A549 treated with AZD9567 at 1 μM for 4 hours (cell line): ENCODE results near the gene TNRC6B. TPM values are rescaled to one million over a fixed set of nuclear protein-coding genes. Genes with fewer than 3 reads are reported as not detected.

Source experiments
- total RNA-seq: library from RNA; stranded (reverse); fragments of 200-300 nt; extraction: Qiagen RNA extraction; gene quantifications from 5 replicates; pipeline ENCODE4 v1.2.3, GENCODE V29; 2022; ENCODE audit not compliant: insufficient read depth

Gene TNRC6B, protein sequence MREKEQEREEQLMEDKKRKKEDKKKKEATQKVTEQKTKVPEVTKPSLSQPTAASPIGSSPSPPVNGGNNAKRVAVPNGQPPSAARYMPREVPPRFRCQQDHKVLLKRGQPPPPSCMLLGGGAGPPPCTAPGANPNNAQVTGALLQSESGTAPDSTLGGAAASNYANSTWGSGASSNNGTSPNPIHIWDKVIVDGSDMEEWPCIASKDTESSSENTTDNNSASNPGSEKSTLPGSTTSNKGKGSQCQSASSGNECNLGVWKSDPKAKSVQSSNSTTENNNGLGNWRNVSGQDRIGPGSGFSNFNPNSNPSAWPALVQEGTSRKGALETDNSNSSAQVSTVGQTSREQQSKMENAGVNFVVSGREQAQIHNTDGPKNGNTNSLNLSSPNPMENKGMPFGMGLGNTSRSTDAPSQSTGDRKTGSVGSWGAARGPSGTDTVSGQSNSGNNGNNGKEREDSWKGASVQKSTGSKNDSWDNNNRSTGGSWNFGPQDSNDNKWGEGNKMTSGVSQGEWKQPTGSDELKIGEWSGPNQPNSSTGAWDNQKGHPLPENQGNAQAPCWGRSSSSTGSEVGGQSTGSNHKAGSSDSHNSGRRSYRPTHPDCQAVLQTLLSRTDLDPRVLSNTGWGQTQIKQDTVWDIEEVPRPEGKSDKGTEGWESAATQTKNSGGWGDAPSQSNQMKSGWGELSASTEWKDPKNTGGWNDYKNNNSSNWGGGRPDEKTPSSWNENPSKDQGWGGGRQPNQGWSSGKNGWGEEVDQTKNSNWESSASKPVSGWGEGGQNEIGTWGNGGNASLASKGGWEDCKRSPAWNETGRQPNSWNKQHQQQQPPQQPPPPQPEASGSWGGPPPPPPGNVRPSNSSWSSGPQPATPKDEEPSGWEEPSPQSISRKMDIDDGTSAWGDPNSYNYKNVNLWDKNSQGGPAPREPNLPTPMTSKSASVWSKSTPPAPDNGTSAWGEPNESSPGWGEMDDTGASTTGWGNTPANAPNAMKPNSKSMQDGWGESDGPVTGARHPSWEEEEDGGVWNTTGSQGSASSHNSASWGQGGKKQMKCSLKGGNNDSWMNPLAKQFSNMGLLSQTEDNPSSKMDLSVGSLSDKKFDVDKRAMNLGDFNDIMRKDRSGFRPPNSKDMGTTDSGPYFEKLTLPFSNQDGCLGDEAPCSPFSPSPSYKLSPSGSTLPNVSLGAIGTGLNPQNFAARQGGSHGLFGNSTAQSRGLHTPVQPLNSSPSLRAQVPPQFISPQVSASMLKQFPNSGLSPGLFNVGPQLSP (N-terminal part only)
- total RNA-seq, result 3.8 to 5.5 TPM (median 4.8 TPM) in 5 replicates

DNA sequence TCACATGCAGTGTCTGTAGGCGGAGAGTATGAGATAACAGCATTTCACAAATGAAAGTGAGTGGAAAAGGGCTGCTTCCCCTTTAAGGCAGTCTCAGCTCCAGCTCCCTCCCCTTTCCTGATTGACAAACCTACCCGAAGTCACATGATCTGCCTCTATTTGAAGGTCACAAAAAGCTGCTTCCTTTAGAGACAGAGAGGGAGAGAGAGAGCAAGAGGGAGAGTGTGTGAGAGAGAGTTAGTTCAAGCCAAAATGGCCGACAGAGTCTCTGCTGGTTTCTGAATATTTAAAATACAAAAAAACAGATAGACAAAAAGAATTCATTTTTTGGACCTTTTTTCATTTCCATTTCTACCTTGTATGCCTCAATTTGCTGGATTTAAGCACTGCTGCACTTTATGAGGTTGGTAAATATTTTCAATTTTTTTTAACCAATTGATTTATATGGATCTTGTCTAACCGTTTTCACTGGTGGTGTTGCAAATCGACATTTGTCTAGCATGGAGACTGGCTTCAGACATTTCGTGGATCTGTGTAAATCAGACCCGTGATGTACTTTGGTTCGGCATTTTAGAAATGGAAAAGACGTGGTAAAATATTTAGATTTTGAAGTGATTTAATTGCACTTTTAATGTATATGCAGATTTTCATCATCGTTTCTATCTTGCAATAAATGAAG is at the start of gene TNRC6B:
TNRC6B (plus strand) TSS at position 188 of the 679 bp plus-strand sequence; CDS start at position 399, 211 bp downstream.

DNA sequence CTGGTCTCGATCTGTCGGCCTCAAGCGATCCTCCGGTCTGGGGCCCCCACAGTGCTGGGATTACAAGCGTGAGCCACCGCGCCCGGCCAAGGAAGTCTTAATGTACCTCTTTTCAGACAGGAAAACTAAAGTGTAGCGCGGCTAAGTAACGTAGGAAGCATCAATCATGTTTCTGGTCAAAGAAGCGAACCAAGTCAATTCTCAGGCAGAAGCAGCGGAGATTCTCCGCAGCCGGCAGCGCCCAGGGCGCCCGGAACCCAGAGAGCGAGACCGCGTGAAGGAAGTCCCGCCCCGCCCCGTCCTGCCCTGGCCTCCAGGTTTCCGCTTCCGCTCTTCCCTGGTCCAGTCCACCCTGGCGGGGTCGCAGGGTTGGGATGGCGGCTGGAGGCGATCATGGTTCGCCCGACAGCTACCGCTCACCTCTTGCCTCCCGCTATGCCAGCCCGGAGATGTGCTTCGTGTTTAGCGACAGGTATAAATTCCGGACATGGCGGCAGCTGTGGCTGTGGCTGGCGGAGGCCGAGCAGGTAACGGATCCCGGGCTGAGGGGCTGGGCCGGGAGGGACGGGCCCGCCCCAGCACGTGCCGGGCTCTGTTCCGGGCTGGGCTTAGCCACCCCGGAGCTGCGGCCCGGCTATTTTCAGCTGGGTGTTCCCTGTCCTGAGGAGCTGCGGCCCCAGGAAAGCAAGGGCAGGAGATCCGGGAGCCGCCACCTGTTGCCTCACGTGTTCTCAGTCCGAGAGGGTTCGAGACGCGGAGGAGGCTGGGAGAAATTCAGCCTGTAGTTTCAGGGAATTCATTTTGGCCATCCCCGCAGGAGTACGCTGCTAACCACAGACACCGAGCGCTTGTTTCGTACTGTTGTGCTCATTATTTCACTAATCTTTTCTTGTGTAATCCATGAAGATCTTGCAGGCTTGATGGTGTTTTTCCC is 168.7 kb downstream of the TNRC6B start, which contains the start of gene ADSL:
ADSL (plus strand) TSS at position 316 of the 934 bp plus-strand sequence; CDS start at position 375, 59 bp downstream.

Other genes starting within 250 kb of the TNRC6B start
- gene TMA7B, start 217.5 kb upstream of the TNRC6B start, total RNA-seq, result not detected in 5 replicates
- not detected in 5 replicates for gene FAM83F, start 183.0 kb upstream of the TNRC6B start, total RNA-seq
- gene ADSL, start 168.6 kb downstream of the TNRC6B start, total RNA-seq, result 92.3 to 106 TPM (median 95.1 TPM) in 5 replicates
- 19.4 to 35.5 TPM (median 22.3 TPM) in 5 replicates for gene SGSM3, start 192.7 kb downstream of the TNRC6B start, total RNA-seq